ENCODE measurements around the gene CHRNA7.

Gene CHRNA7

GRCh38 chr15:32041294-32041693 lies 11.0 kb downstream of the CHRNA7 start:
- H3K27me3 ChIP-seq (ENCODE audit: insufficient read depth, low read depth, severe bottlenecking), result no peaks in the 10 kb centered on the region
- no peak for TF ChIP-seq CTCF (IDR thresholded peaks at IDR 0.05; ENCODE audit: low read depth, low read length)

GRCh38 chr15:32042269-32042972 lies 12.1 kb downstream of the CHRNA7 start:
- H3K9me3 ChIP-seq (ENCODE audit: severe bottlenecking), result no peaks in the 10 kb centered on the region
- no peaks in the 10 kb centered on the region for H3K36me3 ChIP-seq
- no peak for TF ChIP-seq CTCF (IDR thresholded peaks at IDR 0.05; ENCODE audit: low read depth, low read length)
- no peak overlapping the region for H3K27ac ChIP-seq
- H3K4me3 ChIP-seq (ENCODE audit: low read depth, low read length), result no peak overlapping the region
- DNase-seq, result no peak
- H3K27me3 ChIP-seq (ENCODE audit: insufficient read depth, low read depth, severe bottlenecking), result no peaks in the 10 kb centered on the region

More at GRCh38 chr15:32041294-32041693, 11.0 kb downstream of the CHRNA7 start:
- DNase-seq, result no peak
- Histone ChIP-seq H3K4me3 (ENCODE audit: low read depth, low read length) (no peak overlapping the region), H3K9me3 (ENCODE audit: severe bottlenecking) (no peaks in the 10 kb centered on the region), H3K27ac (no peak overlapping the region), H3K36me3 (no peaks in the 10 kb centered on the region)

GRCh38 chr15:32053719-32054118 lies 23.4 kb downstream of the CHRNA7 start:
- Histone ChIP-seq H3K9me3 (ENCODE audit: severe bottlenecking) (no peaks in the 10 kb centered on the region), H3K4me3 (ENCODE audit: low read depth, low read length) (no peak overlapping the region)
- no peak for TF ChIP-seq CTCF (IDR thresholded peaks at IDR 0.05; ENCODE audit: low read depth, low read length)

DNA sequence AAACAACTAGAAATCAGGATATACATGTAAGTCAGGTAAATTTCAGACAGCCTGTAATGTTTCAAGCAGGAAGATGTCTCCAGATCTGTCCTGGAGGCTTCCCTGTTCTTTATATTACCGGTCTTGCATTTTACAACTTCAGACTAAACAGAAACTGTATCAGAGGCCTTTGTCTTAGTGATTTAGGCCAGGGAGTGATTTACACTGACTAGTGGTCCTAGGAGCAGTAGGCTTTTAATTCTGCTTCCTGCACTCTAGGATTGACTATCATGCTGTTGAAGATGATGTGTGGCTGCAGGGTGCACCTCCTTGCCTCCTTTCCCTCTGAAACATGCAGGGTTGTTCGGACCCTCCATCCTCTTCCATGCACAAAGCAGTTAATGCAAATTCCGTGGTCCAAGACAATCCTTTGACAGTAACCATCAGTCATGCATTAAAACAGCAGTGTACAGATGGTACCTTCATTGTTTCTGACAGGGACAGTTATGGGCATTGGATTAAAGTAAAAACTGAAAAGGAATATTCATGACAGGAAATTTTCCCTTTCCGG lies 27.6 kb downstream of the CHRNA7 start:
- H3K27me3 ChIP-seq (ENCODE audit: insufficient read depth, low read depth, severe bottlenecking), result no peaks in the 10 kb centered on the region
- TF ChIP-seq CTCF (IDR thresholded peaks at IDR 0.05; ENCODE audit: low read depth, low read length), result no peak
- no peak overlapping the region for H3K27ac ChIP-seq
- H3K36me3 ChIP-seq, result no peaks in the 10 kb centered on the region; the same call in 1 of the 2 replicates
- H3K9me3 ChIP-seq (ENCODE audit: severe bottlenecking), result no peaks in the 10 kb centered on the region
- no peak overlapping the region for H3K4me3 ChIP-seq (ENCODE audit: low read depth, low read length)
- DNase-seq, result no peak

More at GRCh38 chr15:32053719-32054118, 23.4 kb downstream of the CHRNA7 start:
- Histone ChIP-seq H3K36me3 (no peaks in the 10 kb centered on the region), H3K27me3 (ENCODE audit: insufficient read depth, low read depth, severe bottlenecking) (no peaks in the 10 kb centered on the region), H3K27ac (no peak overlapping the region)
- no peak for DNase-seq

- H3K9me3 ChIP-seq (ENCODE audit: severe bottlenecking), result no peaks in the 10 kb centered on the region
- no peaks in the 10 kb centered on the region; the same call in 1 of the 2 replicates for H3K36me3 ChIP-seq
- no peak overlapping the region for H3K27ac ChIP-seq
- no peak overlapping the region for H3K4me3 ChIP-seq (ENCODE audit: low read depth, low read length)
- no peak for TF ChIP-seq CTCF (IDR thresholded peaks at IDR 0.05; ENCODE audit: low read depth, low read length)
- DNase-seq, result no peak
- no peaks in the 10 kb centered on the region for H3K27me3 ChIP-seq (ENCODE audit: insufficient read depth, low read depth, severe bottlenecking)
Measured at GRCh38 chr15:32060706-32061105, 30.4 kb downstream of the CHRNA7 start.

Data from WERI-Rb-1 (cell line).